Measurements from ENCODE around the gene TMEM132A. TPM values are rescaled to one million over a fixed set of nuclear protein-coding genes. Genes with fewer than 3 reads are reported as not detected.
A peak's percentile ranks its signal among the peaks of the same experiment; 100 is the strongest.

Gene TMEM132A
- total RNA-seq, 3 donors from 2014 or later, result 3.9 to 11.8 (median 8.5) TPM

GRCh38 chr11:60912223-60912850 is 11.9 kb upstream of the TMEM132A start:
- no peak for DNase-seq
- Histone ChIP-seq H3K4me1 (ENCODE audit: low read depth) (peaks cover 14% of the 10 kb centered on the region), H3K36me3 (ENCODE audit: low read depth) (no peaks in the 10 kb centered on the region), H3K9me3 (no peaks in the 10 kb centered on the region), H3K4me3 (no peak overlapping the region)
- TF ChIP-seq, protein P1, sequence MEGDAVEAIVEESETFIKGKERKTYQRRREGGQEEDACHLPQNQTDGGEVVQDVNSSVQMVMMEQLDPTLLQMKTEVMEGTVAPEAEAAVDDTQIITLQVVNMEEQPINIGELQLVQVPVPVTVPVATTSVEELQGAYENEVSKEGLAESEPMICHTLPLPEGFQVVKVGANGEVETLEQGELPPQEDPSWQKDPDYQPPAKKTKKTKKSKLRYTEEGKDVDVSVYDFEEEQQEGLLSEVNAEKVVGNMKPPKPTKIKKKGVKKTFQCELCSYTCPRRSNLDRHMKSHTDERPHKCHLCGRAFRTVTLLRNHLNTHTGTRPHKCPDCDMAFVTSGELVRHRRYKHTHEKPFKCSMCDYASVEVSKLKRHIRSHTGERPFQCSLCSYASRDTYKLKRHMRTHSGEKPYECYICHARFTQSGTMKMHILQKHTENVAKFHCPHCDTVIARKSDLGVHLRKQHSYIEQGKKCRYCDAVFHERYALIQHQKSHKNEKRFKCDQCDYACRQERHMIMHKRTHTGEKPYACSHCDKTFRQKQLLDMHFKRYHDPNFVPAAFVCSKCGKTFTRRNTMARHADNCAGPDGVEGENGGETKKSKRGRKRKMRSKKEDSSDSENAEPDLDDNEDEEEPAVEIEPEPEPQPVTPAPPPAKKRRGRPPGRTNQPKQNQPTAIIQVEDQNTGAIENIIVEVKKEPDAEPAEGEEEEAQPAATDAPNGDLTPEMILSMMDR (IDR thresholded peaks at IDR 0.05), result no peak
- intact Hi-C loops (cut with DNase I, micrococcal nuclease), result no loop called here
- ATAC-seq, result no peak

GRCh38 chr11:60912851-60913528 is 11.3 kb upstream of the TMEM132A start:
- intact Hi-C loops (cut with DNase I, micrococcal nuclease), result no loop called here
- H3K4me3 ChIP-seq, result no peak overlapping the region
- peaks cover 14% of the 10 kb centered on the region for H3K4me1 ChIP-seq (ENCODE audit: low read depth)

GRCh38 chr11:60913793-60914632 is 10.2 kb upstream of the TMEM132A start, which contains the start of gene TMEM109:
TSS of gene TMEM109 (plus strand) at chr11:60914158. CDS start at chr11:60919694, 5,536 bp downstream.
- ATAC-seq (peak; percentile 83), DNase-seq (peak; percentile 90 to 93 (median 91))
- no peaks in the 10 kb centered on the region for H3K9me3 ChIP-seq
- intact Hi-C loops (cut with DNase I, micrococcal nuclease), result no loop called here
- peaks cover 14% of the 10 kb centered on the region for H3K4me1 ChIP-seq (ENCODE audit: low read depth)
- H3K4me3 ChIP-seq, result peak within 1 kb of the TSS; percentile 62
- no peaks in the 10 kb centered on the region for H3K36me3 ChIP-seq (ENCODE audit: low read depth)
- TF ChIP-seq, protein P1 (IDR thresholded peaks at IDR 0.05), result no peak

More at GRCh38 chr11:60912851-60913528, 11.3 kb upstream of the TMEM132A start:
- H3K36me3 ChIP-seq (ENCODE audit: low read depth), result no peaks in the 10 kb centered on the region
- no peaks in the 10 kb centered on the region for H3K9me3 ChIP-seq
- ATAC-seq (no peak), DNase-seq (no peak)
- TF ChIP-seq, protein P1 (IDR thresholded peaks at IDR 0.05), result no peak

DNA sequence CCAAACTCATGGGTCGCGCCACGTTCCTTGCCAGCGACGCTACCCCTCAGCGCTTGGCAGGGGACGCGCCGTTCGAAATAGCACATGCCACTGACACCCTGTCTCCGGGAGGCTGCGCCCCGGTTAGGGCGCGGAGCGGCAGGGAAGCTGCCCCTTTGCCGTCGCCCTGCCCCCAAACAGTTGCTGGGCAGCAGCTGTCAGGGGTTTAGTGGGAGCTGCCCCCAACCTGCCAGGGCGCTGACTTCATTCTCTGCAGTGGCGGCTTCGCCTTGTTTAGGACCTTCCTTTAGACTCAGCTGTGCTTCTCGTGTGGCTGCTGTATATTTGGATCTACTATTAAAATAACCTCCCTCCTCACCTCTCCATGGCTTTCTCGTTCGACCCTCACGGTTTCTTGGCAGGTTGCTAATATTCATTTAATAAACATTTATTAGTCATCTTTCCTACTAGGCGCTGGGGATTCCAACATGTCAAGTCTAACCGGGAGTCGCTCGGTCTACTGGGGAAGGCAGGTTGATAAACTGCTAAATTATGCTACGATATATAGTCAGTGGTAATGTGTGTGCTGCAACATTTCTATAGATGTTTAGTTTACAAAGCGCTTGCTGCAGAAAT is 9.5 kb upstream of the TMEM132A start:
- ATAC-seq (peak; percentile 51), DNase-seq (peak; percentile 45 to 74 (median 69))
- Histone ChIP-seq H3K9me3 (no peaks in the 10 kb centered on the region), H3K4me3 (peak overlapping the region; percentile 62), H3K4me1 (ENCODE audit: low read depth) (peaks cover 14% of the 10 kb centered on the region), H3K36me3 (ENCODE audit: low read depth) (no peaks in the 10 kb centered on the region)
- intact Hi-C loops (cut with DNase I, micrococcal nuclease), result no loop called here
- TF ChIP-seq, protein P1 (IDR thresholded peaks at IDR 0.05), result no peak

DNA sequence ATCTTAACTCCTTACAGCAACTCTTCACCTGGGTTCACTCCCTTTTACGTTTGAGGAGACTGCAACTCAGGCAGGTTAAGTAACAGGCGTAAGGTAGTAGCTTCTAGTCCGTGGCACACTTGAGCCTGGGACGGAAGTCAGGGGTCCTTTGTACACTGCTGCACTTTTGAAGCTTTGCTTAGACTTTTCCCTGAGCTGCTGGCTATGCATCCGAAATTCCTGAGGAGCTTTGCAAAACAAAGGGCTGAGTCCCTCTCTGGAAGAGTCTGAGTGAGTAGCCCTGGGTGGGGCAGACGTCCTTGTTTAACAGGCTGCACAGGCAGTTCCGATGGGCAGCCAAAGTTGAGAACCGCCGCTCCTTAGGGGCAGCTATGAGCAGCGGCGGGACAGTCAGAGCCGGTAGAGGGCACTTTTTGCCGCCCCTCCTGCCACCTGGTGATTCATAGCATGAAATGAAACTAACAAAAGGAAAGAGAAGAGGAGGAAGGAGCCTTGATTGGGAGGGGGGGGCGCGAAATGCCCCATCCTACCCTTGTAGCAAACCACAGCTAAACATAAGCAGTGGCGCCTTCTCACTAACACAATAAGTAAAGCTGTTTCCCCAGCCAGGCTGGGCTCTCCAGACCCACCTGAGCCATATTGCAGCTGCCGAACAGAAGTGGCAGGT is 8.9 kb upstream of the TMEM132A start:
- DNase-seq (peak; percentile 67 to 87 (median 70)), ATAC-seq (peak; percentile 61)
- Histone ChIP-seq H3K9me3 (no peaks in the 10 kb centered on the region), H3K36me3 (ENCODE audit: low read depth) (no peaks in the 10 kb centered on the region), H3K4me3 (no peak overlapping the region), H3K4me1 (ENCODE audit: low read depth) (peaks cover 14% of the 10 kb centered on the region)
- intact Hi-C loops (cut with DNase I, micrococcal nuclease), result no loop called here
- TF ChIP-seq, protein P1 (IDR thresholded peaks at IDR 0.05), result no peak
